Measurements from ENCODE around the gene CATSPER1.
"Not testable (repeated sequence)": the region's sequence is repeated elsewhere in the genome, so short reads cannot be mapped to it uniquely, and the experiment has no call there.

The CATSPER1 gene

DNA sequence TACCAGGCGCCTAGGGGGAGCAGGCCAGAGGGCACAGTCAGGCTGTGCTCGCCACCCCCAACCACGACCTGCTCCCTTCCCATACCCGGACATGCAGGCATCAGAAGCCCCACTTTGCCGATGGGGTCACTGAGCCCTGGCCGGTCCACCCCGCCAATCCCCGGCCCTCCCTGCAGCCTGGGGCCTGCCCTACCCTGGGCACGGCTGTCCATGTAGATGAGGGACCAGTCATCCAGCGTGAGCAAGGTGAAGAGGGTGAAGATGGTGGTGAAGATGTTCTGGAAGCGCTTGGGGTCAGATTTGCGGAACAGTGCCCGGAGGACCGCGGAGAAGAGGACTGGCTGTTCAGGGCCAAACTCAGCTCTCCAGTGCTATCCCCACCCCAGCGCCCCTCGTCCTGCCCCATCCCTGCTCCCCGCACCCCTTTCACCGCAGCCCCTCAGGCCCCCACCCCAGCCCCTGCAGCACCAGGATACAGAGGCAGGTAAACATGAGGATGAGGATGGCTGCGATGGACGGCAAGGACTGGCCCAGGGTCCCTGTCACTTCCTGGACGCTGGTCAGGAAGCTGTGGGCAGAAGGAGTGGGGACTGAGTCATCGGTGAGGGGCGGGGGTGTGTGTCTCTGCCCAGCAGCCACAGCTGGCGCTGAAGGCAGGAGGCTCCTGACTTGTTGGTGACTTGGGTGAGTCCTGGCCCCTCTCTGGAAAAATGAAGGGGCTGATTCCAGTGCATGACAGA, 5.5 kb downstream of the CATSPER1 start:
- DNase-seq (ENCODE audit: low read depth in 2 of 2) = no peak

- DNase-seq (ENCODE audit: low read depth in 2 of 2) = no peak
Measured at GRCh38 chr11:66020212-66020611, 6.1 kb downstream of the CATSPER1 start.

DNA sequence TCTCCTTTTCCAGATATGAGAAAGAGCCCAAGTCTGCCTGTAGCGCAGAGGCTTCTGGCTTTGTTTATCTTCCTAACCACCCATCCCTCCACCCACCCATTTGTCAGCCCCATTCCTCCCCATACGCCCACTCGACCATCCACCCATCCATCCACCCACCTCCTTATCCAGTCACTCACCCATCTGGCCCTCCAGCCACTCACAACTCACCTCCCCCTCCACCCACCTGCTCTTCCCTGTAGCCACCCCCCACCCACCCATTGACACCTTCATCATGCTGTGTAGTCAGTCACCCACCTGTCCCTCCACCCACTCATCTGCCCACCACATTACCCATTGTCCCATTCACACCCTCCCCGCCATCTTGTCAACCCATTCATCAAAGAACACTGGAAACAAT, 9.0 kb downstream of the CATSPER1 start:
- DNase-seq (ENCODE audit: low read depth in 2 of 2) = no peak

- no peak for DNase-seq (ENCODE audit: low read depth in 2 of 2)
Measured at GRCh38 chr11:66016793-66017177, 9.5 kb downstream of the CATSPER1 start.

- DNase-seq (ENCODE audit: low read depth in 2 of 2) = no peak
Measured at GRCh38 chr11:66015936-66016792, 10.1 kb downstream of the CATSPER1 start.

GRCh38 chr11:66015454-66015881, 10.8 kb downstream of the CATSPER1 start:
- DNase-seq (ENCODE audit: low read depth in 2 of 2) = no peak

GRCh38 chr11:66014804-66015453, 11.3 kb downstream of the CATSPER1 start:
- DNase-seq (ENCODE audit: low read depth in 2 of 2) = no peak

GRCh38 chr11:66013762-66014100, 12.5 kb downstream of the CATSPER1 start:
- no peak for DNase-seq (ENCODE audit: low read depth in 2 of 2)

DNA sequence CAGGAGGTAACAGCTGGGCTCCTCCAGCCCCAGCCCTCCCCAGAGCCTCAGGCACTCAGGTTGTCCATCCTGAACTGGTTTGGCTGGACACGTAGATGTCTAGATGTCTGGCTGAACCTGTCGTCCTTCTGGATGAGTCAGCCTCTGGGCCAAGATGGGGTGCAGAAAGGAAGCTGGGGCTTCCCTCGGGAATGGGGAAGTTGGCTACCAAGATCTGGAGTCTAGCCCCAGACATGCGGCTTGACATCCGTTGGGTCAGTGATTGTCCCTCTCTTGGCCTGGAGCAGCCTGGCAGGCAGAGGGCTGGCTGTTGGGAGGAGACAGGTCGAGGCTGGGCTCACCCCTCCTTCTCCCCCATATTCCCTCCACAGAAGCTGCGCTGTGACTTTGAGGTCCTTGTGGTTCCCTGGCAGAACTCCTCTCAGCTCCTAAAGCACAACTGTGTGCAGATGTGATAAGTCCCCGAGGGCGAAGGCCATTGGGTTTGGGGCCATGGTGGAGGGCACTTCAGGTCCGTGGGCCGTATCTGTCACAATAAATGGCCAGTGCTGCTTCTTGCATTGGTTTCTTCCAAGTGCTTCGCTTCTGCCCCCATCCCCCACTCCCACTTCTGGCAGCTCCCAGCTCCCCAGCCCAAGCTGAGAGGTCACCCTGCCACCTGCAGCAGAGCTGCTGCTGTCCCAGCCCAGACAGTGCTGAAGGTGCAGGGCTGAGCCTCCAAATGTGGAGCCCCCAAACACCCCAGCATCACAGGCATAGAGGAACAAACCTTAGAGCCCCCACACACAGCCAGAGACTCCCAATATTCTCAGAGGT, 13.1 kb downstream of the CATSPER1 start:
- no peak for DNase-seq (ENCODE audit: low read depth in 2 of 2)

DNA sequence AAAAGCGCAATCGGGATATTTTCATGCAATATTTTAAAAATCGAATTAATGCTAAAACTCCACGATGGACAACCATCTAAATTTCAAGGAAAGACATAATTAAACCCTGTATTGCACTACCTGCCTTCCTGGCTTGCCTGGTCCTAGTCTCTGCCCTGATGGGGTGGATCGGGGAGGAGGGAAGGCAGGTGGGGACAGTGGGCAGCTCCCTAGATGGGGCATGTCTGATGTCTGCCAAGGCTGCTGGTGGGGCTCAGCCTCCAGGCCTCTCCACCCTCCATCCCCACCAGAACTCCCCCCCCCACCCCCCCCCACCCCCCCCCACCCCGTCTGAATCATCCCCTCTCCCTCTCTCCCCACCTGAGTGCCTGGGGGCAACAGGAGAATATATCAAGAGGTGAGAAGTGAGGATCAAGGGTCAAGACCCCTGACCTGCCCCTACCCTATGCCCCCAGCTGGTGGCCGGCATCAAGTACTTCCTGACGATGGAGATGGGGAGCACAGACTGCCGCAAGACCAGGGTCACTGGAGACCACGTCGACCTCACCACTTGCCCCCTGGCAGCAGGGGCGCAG, 13.8 kb downstream of the CATSPER1 start:
- no peak for DNase-seq (ENCODE audit: low read depth in 2 of 2)

DNA sequence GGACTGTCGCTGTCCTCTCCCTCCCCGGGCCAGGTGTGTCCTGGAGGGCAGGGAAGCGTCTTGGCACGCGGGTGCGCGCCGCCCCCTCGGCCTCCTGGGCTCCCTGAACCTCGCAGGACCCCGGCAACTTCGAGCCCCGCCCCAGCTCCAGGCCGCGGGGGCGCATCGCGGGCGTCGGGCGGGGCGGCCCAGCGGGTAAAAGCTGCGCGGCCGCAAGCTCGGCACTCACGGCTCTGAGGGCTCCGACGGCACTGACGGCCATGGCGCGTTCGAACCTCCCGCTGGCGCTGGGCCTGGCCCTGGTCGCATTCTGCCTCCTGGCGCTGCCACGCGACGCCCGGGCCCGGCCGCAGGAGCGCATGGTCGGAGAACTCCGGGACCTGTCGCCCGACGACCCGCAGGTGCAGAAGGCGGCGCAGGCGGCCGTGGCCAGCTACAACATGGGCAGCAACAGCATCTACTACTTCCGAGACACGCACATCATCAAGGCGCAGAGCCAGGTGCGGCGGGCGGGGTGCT, 14.4 kb downstream of the CATSPER1 start, which contains the start of gene CST6:
Gene CST6, plus strand, starts transcription at position 224 of the 519 bp plus-strand sequence. Its CDS starts 37 bp downstream, at position 261.
- no peak for DNase-seq (ENCODE audit: low read depth in 2 of 2)

DNA sequence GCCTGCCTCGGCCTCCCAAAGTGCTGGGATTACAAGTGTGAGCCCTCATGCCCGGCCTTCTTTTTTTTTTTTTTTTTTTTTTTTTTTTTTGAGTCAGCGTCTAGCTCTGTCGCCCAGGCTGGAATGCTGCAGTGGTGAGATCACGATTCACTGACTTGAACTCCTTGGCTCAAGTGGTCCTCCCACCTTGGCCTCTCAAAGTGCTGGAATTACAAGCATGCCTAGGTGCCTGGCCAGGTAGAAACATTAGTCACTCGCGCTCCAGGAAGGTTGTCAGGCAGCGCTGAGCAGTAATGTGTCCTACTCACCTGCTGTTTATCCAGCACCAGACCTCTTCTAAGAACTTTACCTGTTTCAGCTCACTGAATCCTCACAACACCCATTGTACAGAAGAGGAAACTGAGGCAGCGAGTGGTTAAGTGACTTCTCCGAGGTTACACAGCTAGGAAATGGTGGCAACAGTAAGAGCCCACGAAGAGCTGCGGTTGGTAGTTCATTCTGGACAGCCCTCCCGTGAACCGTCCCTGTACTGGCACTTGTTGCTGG, 15.0 kb downstream of the CATSPER1 start:
- no peak for DNase-seq (ENCODE audit: low read depth in 2 of 2)

- DNase-seq (ENCODE audit: low read depth in 2 of 2) = not testable (repeated sequence)
Measured at GRCh38 chr11:66010036-66010435, 16.2 kb downstream of the CATSPER1 start.

GRCh38 chr11:66008468-66009101, 17.7 kb downstream of the CATSPER1 start:
- DNase-seq (ENCODE audit: low read depth in 2 of 2) = no peak

- no peak for DNase-seq (ENCODE audit: low read depth in 2 of 2)
Measured at GRCh38 chr11:66008095-66008467, 18.2 kb downstream of the CATSPER1 start.

GRCh38 chr11:66007201-66007634, 19.1 kb downstream of the CATSPER1 start:
- no peak for DNase-seq (ENCODE audit: low read depth in 2 of 2)

DNA sequence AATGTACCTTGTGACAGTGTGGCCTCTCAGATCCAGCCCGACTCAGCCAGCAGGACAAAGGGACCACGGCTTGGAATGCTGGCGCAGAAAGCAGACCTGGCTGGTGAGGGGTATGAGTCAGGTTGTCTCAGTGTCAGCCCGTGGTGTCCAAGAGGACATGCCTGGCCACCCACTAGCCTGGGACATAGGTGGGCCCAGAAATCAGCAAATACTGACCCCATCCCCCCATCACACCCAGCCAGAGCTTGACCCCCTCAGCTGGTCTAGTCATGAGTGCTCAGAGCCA, 19.4 kb downstream of the CATSPER1 start:
- DNase-seq (ENCODE audit: low read depth in 2 of 2) = no peak

DNA sequence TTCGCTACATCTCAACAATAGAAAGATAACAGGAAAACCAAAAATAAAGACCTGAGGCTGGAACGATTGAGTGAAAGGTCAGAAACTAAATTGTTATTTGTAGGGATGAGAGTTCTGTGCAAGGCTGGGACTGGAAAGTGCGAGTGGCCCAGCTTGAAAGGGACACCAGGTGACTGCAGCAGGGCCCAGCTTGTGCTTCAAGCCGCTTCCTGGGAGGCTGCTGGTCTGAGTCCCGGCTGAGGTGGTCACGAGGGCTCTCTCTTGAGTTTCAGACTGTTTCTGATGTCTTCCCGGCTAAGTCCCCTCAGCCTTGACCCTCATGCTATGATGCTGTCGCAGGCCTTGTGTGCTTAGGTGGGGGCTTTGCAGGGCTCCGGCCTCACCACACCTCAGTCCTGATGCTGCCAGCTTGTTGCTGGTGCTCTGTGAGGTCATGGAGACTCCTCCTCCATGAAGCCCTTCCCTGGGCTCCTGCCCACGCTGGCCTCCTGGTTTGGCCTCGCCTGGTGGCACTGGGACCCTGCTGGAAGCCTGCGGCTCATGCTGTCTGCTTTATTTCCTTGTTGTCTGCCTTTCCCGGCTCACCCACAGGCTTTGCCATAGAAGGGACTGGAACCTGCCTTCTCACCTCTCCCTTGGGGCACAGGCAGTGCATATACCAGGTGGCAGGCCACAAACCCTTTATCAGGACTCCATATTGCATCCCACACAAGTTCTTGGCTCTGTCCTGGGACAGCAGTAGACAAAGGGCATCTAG, 20.0 kb downstream of the CATSPER1 start:
- DNase-seq (ENCODE audit: low read depth in 2 of 2) = no peak

DNA sequence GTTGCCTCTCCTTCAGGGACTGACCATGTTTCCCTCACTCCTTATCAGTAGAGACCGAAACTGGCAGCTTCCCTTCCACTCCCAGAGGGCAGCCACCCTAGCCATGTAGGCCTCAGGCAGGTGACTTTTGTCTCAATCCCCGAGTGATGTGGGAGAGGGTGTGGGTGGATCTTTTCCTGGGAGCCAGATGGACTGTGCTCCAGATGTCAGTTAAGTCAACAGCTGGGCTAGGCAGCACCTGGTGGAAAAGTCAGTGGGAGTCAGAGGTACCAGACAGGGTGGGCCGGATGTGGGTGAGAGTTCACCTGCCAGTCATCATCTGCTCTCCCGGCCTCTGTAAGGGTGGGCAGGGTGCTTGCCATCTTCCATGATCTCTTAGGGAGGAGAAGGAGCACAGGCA, 22.1 kb downstream of the CATSPER1 start:
- no peak for DNase-seq (ENCODE audit: low read depth in 2 of 2)

DNA sequence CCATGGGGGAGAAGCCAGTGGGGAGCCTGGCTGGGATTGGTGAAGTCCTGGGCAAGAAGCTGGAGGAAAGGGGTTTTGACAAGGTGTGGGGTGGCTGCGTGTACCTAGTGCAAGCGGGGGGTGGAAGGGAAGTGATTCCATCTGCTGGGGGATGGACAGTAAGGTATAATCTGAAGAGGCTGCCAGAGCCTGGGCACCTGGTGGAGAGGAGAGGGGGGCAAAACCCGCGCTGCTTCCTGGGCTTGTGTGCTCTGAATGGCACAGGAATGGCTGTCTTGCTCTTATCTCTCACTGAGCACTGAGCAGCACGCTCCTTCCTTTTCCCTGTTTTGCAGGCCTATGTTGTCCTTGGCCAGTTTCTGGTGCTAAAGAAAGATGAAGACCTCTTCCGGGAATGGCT, 23.0 kb downstream of the CATSPER1 start:
- DNase-seq (ENCODE audit: low read depth in 2 of 2) = no peak
